Aorta (tissue), 5 donors: Measurements from ENCODE around the gene ZBP1. TPM values are rescaled to one million over a fixed set of nuclear protein-coding genes. Genes with fewer than 3 reads are reported as not detected.
A peak's percentile ranks its signal among the peaks of the same experiment; 100 is the strongest.

Experiments
- ATAC-seq: fragments of 200-7000 bp; cut with Tn5 transposase; one replicate; pipeline ENCODE4 v1.9.1; 2022; ENCODE audit warnings: moderate library complexity; ENCODE audit not compliant: low FRiP score
- DNase-seq, 2 donors: peaks; one replicate each; pipeline ENCODE4 v3.0.0-alpha.2; 2020
- H3K27ac ChIP-seq, 2 donors: one replicate each; pipeline ENCODE4 v1.5.1; 2013; ENCODE audit warnings: low read length in 2 of 2, mild to moderate bottlenecking in 2 of 2, moderate library complexity in 2 of 2, control low read depth in 1 of 2, inconsistent platforms in 1 of 2, low read depth in 1 of 2
- H3K27me3 ChIP-seq, 2 donors: one replicate each; pipeline ENCODE4 v1.6.1; 2013; ENCODE audit warnings: control low read depth in 1 of 2, low read length in 1 of 2, mild to moderate bottlenecking in 1 of 2, moderate library complexity in 1 of 2; ENCODE audit not compliant: insufficient read depth in 2 of 2, control insufficient read depth in 1 of 2
- H3K36me3 ChIP-seq, 2 donors: one replicate each; pipeline ENCODE4 v1.6.1; 2013; ENCODE audit warnings: control low read depth in 1 of 2, low read length in 1 of 2, mild to moderate bottlenecking in 1 of 2; ENCODE audit not compliant: insufficient read depth in 2 of 2, control insufficient read depth in 1 of 2
- H3K4me1 ChIP-seq, 2 donors: one replicate each; pipeline ENCODE4 v1.6.1; 2013; ENCODE audit warnings: low read length in 2 of 2, control low read depth in 1 of 2, mild to moderate bottlenecking in 1 of 2, moderate library complexity in 1 of 2; ENCODE audit not compliant: insufficient read depth in 2 of 2, control insufficient read depth in 1 of 2
- H3K4me3 ChIP-seq, 2 donors: one replicate each; pipeline ENCODE4 v1.5.1; 2013; ENCODE audit warnings: low read length in 2 of 2, control low read depth in 1 of 2, mild to moderate bottlenecking in 1 of 2
- H3K9me3 ChIP-seq: one replicate; pipeline ENCODE4 v1.6.1; 2013; ENCODE audit warnings: mild to moderate bottlenecking, low read length; ENCODE audit not compliant: control insufficient read depth
- WGBS, 2 donors: extraction: QIAGEN DNeasy Blood & Tissue Kit; methylation state at CpG; one replicate each; pipeline ENCODE4 v1.1.7; 2013; 5-methylcytosine and 5-hydroxymethylcytosine counted together
- intact Hi-C, 2 donors: fragments of 100-400 bp; cut with DNase I; formaldehyde crosslinking; loops; one replicate each; pipeline versions ENCODE4 v1.14.2 to v1.15.0; 2022
- polyA plus RNA-seq, 2 donors: library from polyadenylated mRNA; stranded (reverse); fragments of 200-250 nt; gene quantifications; one replicate each; pipeline ENCODE4 v1.2.3, GENCODE V29; 2013
- total RNA-seq, 2 donors: library from RNA; stranded (reverse); fragmentation: NEBNext Ultra II Directional; extraction: Animal tissue kit (Norgen Biotek cat#: 25700); gene quantifications; one replicate each; pipeline ENCODE4 v1.2.1, GENCODE V29; 2021
- donor health status: healthy with polysubstance abuse.
- donor health status: Bipolar disorder and iron deficiency.
- donor health status: DM: no; HTN: no; CAD: no.
- donor health status: DM: no; HTN: no; CAD: no.
- donor health status: DM: yes; HTN: yes; CAD: no.

ZBP1 gene
- total and polyA plus RNA-seq, 4 donors = 0.20 to 1.6 (median 0.69) TPM

DNA sequence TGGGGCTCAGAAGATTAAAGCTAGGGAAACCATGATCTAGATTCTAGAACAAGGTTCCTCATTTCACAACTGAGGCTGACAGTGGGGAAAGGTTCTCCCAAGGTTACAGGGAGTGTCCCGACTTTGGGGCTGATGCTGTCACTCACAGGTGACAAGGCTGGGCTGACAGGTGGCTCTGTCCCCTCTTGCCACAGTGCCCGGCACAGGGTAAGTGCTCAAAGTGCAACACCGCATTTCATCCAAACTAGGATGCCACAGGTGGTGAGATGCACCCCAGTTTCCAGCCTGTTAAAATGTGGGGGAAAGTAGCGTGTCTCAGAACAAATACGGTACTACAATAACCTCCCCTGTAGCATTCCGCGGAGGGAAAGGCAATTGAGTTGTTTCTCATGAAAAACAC lies 7.8 kb downstream of the ZBP1 start:
- H3K36me3 ChIP-seq = no peaks in the 10 kb centered on the region
- WGBS, 2 donors = 93 to 94% methylated on average over 7 of the region's 7 CpGs
- no peaks in the 10 kb centered on the region for H3K9me3 ChIP-seq
- intact Hi-C loops = no loop called here
- no peak overlapping the region for H3K4me3 ChIP-seq
- no peak overlapping the region for H3K27ac ChIP-seq
- DNase-seq (no peak), ATAC-seq (no peak)
- H3K4me1 ChIP-seq = no peaks in the 10 kb centered on the region
- H3K27me3 ChIP-seq = no peaks in the 10 kb centered on the region

DNA sequence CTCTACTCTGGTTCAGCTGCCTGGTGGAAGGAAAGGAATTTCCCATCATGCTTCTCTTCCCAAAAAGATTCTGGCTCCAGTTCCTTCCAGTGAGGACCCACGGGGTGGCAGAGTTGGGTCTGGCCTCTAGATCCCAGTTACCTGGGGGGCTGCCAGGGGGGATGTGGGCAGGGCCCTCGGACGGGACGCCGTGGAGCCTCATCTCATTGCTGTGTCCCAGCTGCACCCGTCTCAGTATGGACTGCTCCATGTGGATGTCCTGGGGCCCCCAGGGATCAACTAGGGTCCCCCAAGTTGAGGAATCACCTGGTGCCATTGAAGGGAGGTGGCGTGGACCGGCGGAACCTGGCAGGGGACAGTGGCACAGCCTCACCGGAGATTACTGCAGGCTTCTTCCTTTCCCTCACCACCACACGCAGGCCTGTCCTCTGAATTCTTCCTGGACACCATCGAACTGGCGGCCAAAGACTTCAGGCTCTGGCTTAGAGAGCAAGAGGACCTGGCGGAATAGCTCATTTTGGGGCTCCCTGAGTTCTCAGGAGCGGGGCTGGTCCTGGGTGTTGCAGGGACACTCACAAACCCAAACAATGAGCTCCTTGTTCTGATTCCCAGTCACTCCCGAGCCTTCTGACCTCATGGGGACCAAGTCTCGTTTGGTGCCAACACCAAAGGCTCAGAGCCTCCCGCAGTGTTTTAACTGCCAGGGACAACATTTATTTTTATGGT lies 8.5 kb downstream of the ZBP1 start:
- no peaks in the 10 kb centered on the region for H3K36me3 ChIP-seq
- ATAC-seq (no peak), DNase-seq (peak; percentile 30 to 68)
- no peaks in the 10 kb centered on the region for H3K4me1 ChIP-seq
- H3K9me3 ChIP-seq = no peaks in the 10 kb centered on the region
- H3K27me3 ChIP-seq = no peaks in the 10 kb centered on the region
- 81 to 86% methylated on average over 18 of the region's 18 CpGs for WGBS, 2 donors
- H3K4me3 ChIP-seq = no peak overlapping the region
- intact Hi-C loops = no loop called here
- no peak overlapping the region for H3K27ac ChIP-seq

DNA sequence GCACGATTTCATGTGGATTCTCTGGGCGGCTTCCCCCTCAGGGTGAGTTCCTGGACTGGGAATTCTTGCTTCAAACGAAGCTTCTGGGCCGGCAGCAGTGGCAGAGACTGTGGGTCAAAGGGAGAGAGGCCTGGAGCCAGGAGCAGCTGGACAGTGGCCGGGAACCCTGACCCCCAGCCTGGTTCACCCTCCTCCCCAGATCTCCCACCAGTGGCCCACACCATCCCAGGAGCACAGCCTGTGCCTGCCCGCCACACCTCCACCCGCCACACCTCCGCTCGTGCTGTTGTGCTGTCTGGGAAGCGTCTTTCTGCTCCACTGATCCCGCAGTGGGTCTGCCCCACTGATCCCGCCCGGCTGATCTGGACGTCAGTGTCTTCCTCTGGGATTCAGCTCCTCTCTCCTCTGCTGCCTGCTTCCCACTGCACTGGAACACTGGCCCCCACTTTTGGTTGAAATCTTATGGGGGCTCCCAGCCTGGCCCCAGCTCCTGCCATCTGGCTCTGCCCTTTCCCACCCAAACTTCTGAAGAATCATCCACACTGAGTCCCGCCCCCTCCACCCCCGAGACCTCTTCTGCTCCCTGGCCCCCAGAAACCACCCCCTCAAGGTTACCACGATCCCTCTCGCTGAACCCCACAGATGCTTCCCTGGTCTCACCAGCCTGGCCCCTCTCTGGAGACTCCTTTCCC lies 9.8 kb downstream of the ZBP1 start:
- H3K27me3 ChIP-seq = no peaks in the 10 kb centered on the region

DNA sequence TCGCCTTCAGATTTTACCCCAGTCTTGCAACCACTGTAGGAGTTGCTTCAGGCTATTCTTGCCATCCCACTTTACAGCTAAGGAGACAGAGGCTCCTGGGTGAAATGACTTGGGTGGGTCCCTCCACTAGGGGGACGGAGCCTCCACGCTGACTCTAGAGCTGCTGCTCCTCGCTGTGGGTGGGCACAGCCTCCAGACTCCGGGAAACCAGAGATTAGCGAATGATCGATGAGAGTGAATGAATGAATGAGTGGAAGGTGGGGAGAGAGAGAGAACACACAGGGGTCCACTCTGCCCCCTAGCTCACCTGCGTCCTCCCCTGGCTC lies 10.4 kb downstream of the ZBP1 start:
- DNase-seq (no peak), ATAC-seq (no peak)
- Histone ChIP-seq H3K36me3 (no peaks in the 10 kb centered on the region), H3K4me1 (no peaks in the 10 kb centered on the region), H3K4me3 (no peak overlapping the region), H3K27ac (no peak overlapping the region), H3K27me3 (no peaks in the 10 kb centered on the region), H3K9me3 (no peaks in the 10 kb centered on the region)
- intact Hi-C loops = no loop called here
- 86 to 90% methylated on average over 8 of the region's 8 CpGs for WGBS, 2 donors

More for the DNA sequence above, 9.8 kb downstream of the ZBP1 start:
- DNase-seq (peak; percentile 35 to 66), ATAC-seq (no peak)
- Histone ChIP-seq H3K4me1 (no peaks in the 10 kb centered on the region), H3K4me3 (no peak overlapping the region), H3K36me3 (no peaks in the 10 kb centered on the region), H3K27ac (no peak overlapping the region), H3K9me3 (no peaks in the 10 kb centered on the region)
- intact Hi-C loops = no loop called here
- WGBS, 2 donors = 88 to 89% methylated on average over 14 to 18 of the region's 18 CpGs

DNA sequence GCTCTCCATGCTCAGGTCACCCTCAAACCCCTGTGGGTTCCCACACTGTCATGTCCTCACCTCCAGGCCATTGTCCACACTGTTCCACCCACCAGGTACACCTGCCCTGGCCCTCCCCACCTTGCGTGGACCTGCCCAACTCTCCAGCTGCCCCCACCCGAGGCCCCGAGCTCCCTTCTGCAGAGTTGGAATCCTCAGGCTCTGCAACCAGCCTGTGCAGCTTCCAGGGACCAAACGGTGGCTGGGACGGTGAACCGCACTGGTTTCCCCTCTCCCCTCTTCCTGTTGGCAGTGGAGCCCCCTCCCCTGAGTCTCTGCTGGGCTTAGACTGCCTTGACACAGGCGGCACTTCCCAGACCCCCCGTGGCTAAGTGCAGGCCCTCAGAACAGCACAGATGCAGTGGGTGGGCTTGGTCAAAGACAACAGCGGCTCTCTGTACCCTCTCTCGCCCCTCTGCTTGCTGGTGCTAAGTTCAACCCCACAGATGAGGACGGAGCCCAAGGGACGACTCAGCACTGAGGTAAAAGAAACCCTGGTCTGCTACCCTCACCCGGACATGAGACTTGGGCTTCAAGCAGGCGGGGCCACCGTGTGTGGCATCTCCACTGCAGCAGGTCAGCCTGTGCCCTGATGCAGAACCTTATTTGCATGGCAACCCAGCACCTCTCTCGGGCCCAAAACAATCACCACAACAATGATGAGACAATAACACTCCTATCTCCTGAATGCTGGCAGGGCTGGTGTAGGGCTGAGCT lies 11.0 kb downstream of the ZBP1 start:
- 86 to 87% methylated on average over 16 of the region's 16 CpGs for WGBS, 2 donors
- Histone ChIP-seq H3K9me3 (no peaks in the 10 kb centered on the region), H3K36me3 (no peaks in the 10 kb centered on the region), H3K4me1 (no peaks in the 10 kb centered on the region), H3K27ac (no peak overlapping the region), H3K27me3 (no peaks in the 10 kb centered on the region), H3K4me3 (no peak overlapping the region)
- ATAC-seq = peak; percentile 17
- intact Hi-C loops = no loop called here
- DNase-seq = peak in 1 of 2 donors; percentile 19

DNA sequence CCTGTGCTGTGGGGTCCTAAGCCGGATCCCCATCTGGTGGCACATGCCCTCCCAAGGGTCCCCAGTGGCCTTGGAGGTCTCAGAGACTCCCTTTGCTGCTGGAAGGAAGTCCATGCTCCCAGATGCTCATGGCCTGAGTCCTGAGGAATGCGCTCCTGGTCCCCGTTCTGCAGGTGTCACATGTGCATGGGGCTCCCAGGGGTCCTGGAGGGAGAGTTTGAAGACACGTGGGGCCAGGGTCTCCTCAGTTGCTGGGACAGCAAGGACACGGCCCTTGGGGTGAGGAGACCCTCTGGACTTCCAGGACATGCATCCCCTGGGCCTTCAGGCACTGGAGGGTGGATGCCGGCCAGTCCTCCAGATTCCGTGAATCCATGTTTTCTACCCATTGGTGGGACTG lies 11.7 kb downstream of the ZBP1 start:
- ATAC-seq (no peak), DNase-seq (peak in 1 of 2 donors; percentile 10)
- H3K9me3 ChIP-seq = no peaks in the 10 kb centered on the region
- H3K36me3 ChIP-seq = no peaks in the 10 kb centered on the region
- no peaks in the 10 kb centered on the region for H3K27me3 ChIP-seq
- WGBS, 2 donors = 78 to 83% methylated on average over 7 of the region's 7 CpGs
- no peaks in the 10 kb centered on the region for H3K4me1 ChIP-seq
- intact Hi-C loops = no loop called here
- H3K27ac ChIP-seq = no peak overlapping the region
- H3K4me3 ChIP-seq = no peak overlapping the region

DNA sequence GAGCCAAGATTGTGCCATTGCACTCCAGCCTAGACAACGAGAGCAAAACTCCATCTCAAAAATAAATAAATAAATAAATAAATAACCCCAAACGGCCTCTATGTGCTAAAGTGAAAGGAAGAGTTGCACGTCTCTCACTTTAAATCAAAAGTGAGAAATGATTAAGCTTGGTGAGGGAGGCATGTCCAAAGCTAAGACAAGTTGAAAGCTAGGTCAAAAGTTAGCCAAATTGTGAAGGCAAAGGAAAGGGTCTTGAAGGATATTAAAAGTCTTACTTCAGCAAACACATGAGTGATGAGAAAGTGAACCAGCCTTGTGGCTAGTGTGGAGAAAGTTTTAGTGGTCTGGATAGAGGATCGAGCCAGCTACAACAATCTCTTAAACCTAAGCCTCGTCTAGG lies 14.3 kb downstream of the ZBP1 start:
- no peaks in the 10 kb centered on the region for H3K9me3 ChIP-seq
- ATAC-seq (no peak), DNase-seq (no peak)
- H3K36me3 ChIP-seq = no peaks in the 10 kb centered on the region
- H3K4me3 ChIP-seq = no peak overlapping the region
- no peak overlapping the region for H3K27ac ChIP-seq
- 87 to 88% methylated on average over 5 of the region's 5 CpGs for WGBS, 2 donors
- no peaks in the 10 kb centered on the region for H3K4me1 ChIP-seq
- intact Hi-C loops = no loop called here
- no peaks in the 10 kb centered on the region for H3K27me3 ChIP-seq

DNA sequence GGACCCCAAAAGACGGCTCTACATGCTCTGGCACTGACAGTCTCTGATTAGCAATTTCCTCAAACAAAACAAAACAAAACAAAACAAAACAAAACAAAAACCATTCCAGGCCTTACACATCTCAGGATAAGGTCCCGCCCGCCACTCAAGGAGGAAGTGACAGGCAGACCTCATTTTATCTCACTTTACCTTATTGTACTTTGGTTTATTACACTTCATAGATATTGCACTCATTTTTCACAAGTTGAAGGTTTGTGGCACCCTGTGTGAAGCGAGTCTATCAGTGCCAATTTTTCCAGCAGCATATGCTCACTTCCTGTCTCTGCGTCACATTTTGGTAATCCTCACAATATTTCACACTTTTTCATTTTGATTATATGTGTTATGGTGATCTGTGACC lies 15.2 kb downstream of the ZBP1 start:
- Histone ChIP-seq H3K27me3 (no peaks in the 10 kb centered on the region), H3K9me3 (no peaks in the 10 kb centered on the region), H3K36me3 (no peaks in the 10 kb centered on the region), H3K4me3 (no peak overlapping the region), H3K27ac (no peak overlapping the region), H3K4me1 (no peaks in the 10 kb centered on the region)
- 87 to 89% methylated on average over 5 of the region's 5 CpGs for WGBS, 2 donors
- ATAC-seq = no peak
- intact Hi-C loops = no loop called here
- DNase-seq = no peak
